Fibroblast of upper back skin (primary cell): Measurements from ENCODE around the gene CMSS1.
"Not testable (repeated sequence)": the region's sequence is repeated elsewhere in the genome, so short reads cannot be mapped to it uniquely, and the experiment has no call there.

Experiments used
- DNase-seq: peaks from one replicate; pipeline ENCODE4 v3.0.0-alpha.2; 2013

The CMSS1 gene

DNA sequence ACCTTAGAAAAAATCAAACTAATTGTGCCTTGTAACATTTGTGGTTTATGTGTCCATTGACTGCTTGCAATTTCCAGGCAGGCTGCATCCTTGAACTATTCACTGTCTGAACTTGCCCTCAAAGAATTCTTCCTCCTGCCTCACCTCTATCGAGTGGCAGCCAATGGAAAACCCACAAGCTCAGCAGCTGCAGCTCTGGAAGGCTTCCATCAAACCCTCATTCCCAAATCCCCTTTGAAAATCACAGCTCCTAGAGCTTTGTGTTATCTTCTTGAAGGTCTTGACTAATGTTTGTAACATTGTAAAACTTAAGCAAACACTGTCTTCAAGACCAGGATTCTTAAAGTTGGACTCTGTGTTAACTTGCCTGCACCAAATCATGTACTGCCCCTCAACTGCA is 215.5 kb downstream of the CMSS1 start:
- DNase-seq, result peak; percentile 97

DNA sequence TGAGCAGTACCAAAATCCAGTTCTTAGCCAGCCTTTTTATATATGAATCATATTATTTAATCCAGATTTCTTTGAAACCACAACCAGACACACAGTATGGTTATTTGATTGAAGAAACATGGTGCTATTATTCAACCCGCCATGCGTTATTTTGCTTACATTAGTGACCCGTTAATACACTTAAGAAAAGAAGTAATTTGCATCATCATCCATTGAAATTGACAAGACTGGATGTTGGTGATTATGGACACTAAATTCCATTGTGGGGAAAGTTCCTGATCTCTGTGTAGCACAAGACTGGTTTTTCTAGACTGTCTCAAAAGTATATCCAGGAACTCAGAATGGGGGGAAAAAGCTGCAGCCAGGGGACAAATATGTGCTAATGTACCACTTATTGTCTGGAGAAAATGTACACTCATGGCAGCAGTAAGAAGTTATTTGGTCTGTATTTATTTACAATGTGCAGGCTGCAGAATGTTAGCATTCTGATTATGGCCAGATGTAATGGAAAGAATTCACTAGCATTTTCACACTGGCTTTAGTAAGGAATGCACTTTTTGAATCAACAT is 216.3 kb downstream of the CMSS1 start:
- peak; percentile 93 for DNase-seq

DNA sequence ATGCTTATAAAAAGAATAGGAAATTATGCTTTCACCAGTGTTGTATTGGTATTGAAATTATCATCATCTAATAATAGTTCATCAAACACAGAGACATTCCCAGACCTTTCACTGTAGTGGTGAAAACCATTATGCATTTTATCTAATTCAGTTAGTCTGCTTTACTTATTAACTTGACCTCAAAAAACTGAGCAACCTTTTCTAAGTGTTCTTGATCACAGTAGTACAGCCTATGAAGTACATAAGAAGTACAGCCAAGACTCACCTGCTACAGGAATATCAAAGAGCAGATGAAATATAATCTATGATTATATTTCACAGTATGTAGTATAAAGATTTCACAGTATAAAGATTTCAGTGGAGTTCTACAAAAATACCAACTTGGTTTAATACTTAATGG is 221.4 kb downstream of the CMSS1 start:
- DNase-seq, result no peak

DNA sequence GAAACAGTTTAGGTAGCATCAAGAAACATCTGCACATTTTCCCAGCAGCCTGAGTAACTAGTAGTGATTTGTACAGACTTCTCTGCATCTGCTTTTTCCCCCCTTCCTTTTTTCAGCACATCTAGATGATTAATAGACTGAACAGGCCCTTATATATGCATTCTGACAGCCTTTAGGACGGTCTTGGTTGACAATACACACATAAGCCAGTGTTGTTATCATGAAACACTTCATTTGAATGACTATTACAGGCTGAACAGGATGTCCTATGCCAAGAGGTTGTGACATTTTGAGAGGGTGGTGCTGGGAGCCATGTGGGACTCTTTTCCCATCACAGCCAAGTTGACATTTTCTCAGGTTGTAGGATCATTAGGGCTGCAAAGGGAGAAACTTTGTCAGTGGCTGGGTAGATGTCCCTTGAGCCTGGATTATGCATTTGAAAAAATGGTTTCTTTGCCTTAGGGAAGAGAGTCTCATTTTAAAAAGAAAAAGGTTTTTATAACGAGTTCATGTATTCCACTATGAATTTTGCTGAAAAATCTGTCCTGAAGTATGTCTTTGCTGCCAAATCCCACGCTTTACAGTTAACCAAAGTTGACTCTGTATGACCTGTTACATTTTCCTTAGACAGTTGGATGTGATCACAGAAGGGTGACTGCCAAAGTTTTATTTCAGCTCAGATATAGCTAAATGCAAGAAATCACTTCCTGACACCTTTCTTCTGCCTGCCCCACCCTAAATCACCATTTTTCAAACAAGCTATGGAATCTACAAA is 223.0 kb downstream of the CMSS1 start:
- peak; percentile 73 for DNase-seq

DNA sequence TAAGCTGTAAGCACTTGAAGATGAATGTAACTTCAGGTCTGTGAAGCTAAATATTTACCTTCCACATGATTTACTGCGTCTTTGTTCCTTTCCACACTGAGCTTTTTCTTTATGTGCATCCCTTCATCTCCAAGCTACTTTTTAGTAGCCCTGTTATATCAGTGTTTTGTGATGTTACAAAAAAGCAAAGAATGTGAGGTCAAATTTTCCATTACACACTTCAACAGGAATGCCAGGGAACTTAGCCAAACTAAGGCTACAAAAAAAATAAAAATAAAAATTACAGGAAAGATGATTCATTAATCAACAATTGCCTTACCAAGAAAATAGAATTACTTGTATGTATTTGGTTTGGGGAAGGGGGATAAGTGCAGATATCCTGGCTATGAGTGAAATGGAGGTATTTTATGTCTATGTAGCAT is 223.7 kb downstream of the CMSS1 start:
- peak; percentile 94 for DNase-seq

DNA sequence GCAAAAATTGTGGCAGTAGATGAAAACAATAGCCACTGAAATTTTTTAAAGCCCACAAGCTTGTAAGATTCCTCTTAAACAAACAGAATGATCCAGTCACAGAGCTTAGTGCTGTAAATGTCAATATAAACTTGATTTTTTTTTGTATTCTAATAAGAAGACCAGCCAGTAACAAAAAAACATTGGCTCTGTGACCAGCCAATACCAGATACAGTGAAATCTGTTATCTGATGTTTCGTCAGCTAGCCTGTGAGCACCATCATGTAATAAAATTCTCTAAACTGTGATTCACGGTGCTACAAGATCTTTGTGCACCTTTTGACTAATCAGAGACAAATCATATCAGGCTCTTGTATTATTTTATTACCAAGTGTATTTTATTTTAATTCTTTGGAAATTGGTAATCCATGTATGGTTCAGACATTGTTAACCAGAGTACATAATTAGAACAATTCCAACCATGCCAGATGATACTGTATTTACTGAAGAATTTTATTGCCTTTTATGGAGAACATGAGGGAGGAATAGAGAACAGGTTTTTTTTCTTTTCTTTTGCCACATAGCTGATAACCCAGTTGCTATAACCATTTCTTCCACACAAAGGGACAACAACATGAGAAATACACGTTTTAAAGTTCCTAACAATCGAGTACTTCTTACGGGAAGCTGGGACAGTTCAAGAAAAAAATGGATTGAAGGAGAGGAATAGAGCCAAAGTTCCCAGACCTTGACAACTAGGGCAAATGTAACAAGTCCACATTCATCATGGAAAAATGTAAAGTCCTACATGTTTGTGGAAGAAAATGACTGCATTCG is 224.7 kb downstream of the CMSS1 start:
- DNase-seq, result peak; percentile 94

DNA sequence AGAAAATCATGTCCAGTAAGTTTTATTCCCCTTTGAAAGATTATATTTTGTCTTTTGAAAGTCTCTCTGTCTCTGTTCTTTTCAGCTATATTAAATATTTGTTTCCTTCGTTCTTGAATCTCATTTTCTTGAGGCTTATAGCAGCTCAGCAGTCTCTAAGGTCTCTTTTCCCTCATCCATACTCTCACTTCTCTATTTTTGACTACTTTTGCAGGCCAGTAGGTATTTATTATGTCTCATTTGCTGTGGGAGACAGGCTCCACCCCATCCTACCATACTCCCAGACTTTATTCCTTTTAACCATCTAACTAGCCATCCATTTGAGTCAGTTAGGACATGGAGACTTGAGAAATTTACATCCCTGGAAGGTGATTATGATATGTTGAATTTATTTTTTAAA is 225.6 kb downstream of the CMSS1 start:
- DNase-seq, result no peak

DNA sequence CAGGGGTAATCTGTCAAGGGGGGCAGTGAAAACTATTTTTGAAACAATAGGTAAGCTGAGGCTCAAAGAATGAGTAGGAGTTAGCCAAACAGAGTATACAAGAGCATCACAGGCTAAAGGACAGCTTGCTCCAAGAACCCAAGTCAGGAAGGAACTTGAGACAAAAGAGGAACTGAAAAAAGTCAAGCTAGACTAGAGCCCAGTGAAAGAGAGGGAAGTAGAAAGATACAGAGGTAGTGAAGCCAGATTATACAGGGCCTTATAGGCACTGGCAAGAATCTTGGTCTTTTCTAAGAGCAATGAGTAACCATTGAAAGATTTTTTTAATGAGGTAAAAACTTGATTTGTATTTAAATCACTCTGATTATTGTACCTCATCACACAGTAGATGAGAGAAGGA is 226.7 kb downstream of the CMSS1 start:
- DNase-seq, result no peak

DNA sequence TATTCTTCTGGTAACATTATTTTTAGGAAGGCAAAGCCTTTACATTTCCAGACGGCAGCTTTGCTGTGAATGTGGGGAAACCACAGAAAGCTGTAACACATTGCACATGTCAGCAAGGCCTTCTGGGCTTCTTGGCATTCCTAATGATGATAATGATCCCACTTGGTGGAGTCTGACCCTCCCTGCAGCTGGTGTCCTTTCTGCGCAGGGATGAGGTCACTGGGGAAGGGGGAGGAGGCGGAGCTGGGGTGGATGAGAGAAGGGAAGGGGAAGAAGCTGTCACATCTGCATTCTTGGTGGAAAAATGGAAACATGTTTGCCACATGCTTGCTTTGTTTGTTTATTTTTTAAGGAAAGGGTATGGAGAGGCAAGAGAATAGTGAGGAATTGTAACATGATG is 228.0 kb downstream of the CMSS1 start:
- DNase-seq, result peak; percentile 99

DNA sequence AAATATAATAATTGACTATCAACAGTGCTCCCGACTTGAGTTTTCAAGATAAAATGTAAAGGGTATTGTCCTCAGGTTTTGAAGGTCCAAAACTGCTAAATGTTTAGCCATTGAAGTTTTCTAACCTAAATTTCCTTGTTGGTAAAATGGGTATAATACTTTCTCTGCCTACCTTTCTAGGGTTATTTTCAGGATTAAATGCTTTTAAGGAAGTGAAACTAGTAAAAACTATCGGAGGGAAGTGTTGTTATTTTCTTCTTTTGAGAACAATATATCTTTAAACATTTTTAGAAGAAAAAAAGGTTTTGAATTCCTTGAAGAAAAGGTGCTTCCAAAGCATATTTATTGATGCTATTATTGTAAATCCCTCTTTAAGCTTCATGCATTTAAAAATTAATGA is 229.3 kb downstream of the CMSS1 start:
- no peak for DNase-seq

DNA sequence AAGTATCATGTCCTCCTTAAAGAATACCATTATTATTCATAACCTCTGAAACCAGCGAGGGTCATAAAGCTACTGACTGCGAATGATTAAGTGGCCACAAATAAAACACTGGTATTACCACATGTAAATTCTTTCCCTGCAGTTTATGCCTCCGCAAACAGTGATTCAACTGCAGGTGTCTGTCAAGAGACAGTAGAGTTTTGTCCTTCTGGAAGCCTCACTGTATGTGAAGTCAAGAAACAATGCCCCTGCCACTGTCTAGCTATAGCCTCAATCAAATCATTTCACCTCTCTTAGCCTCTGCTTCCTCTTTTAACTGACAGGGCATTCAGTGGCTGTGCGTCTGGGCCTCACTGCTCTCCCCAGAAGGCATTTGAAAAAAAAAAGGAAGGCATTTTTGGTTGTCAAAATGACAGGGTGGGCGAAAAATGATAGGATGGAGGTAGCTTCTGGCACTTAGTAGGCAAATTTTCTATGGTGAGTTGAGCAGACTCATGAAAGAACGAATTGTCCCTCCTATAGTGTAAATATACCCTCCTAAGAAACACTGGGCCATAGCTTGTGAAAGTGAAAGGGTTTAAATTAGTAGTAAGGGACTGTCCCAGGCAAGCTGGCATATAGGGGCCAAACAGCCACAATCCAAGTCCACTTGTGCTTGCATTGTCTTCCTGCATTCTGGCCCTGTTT is 229.9 kb downstream of the CMSS1 start:
- DNase-seq, result peak; percentile 96

DNA sequence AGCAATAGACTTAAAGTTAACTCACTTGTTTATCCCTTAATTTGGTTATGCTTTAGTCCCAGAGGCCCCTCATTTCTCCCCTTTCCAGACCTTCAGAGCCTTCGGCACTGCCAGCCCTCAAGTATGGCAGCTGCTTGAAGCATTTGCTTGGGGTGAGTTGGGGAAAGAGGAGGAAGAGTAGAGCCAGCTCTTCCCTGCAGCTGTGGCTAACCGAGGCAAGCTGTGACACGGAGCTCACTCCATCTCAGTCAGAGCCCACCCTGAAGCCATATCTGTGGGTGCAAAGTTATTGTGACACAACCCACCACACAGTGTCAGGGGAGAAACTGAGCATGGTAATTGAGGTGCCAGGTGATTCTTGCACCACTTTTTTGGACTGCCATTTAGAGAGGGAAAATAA is 230.6 kb downstream of the CMSS1 start:
- DNase-seq, result no peak

DNA sequence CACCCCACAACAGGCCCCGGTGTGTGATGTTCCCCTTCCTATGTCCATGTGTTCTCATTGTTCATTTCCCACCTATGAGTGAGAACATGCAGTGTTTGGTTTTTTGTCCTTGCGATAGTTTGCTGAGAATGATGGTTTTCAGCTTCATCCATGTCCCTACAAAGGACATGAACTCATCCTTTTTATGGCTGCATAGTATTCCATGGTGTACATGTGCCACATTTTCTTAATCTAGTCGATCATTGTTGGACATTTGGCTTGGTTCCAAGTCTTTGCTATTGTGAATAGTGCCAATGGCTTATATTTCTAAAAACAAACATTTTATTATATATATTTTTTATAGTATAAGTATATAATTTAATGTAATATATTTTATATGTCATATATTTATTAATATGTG is 233.9 kb downstream of the CMSS1 start:
- DNase-seq, result not testable (repeated sequence)

DNA sequence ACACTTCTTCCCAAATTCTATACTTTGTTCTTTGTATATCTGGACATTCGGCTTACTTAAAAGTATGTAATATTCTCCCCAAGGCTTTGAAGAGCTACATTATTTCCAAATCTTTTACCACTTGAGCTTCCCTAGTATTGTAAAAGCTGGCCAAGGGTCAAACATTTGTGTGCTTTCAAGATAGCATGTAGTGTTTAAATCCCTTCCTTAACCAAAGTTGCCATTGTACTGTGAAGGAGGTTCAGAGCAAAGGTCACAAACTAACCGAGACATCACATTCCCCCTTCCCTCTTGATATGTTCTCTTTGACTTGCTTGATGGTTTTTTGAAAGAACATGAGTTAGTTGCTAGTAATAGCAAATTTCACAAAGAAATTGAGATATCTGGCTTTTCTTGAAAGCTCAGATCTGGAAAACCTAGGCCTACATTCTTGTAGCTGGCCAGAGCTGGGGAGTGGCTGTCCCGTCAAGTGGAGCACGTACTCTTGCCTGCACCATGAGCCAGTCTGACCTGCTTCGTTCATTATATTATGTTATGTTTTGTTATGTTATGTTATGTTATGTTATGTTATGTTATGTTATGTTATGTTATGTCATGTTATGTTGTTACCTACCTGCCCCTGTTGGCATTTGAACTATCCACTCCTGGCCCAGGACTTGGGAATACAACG is 236.4 kb downstream of the CMSS1 start:
- no peak for DNase-seq

DNA sequence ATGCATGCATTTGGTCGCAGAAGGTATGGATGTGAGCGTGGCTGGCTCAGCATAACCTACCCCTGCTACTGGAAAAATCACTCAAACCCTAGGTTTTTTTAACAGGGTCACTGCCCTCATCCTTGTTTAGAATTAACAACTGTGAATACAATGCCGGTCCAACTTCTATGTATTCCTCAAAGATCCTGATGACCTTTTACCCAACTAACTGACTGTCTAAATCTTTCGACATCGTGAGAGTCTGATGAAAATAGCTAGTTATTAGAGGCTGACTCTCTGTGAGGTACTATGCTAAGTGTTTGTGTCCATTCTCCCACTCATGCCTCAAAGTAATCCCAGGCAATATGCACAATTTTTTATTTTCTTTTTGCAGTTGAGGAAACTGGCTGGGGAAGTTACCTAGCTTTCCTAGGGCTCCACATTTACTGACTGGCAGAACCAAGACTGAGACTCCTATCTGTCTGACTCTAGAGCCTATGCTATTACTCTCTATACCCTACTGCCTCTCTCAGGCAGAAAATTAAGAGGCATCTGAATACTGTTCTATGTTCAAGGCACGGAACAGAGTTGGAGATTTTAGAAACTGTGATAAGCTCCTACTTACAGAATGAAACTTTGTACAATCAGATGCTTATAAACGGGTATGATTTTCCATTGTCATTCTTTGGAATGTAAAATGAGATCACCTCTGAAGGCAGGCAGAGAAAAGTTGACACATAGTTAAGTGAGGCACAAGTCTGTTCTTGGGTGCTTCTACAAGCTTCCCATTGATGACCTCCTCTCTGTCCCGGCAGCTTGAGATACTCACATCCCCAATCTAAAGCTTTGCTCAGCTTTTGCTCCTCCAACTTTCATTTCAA is 240.3 kb downstream of the CMSS1 start:
- DNase-seq, result no peak

DNA sequence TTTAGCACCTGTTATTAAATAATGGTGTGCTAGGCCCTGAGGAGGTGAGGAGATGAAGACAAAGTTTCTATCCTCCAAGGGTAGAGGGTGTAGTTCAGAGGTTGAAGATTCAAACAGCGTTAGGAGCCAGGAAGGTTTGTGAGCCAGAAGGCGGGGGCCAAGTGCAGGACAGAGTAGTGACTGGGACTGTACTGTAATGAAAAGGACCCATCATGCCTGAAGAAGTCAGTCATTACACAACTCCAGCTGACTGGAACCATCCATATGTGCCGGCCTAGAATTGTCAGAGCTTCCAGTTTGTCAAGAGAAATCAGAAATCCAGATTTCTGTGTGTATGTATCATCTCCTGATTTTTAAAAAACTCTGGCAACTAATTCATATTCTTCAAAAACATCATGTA is 241.8 kb downstream of the CMSS1 start:
- DNase-seq, result no peak

DNA sequence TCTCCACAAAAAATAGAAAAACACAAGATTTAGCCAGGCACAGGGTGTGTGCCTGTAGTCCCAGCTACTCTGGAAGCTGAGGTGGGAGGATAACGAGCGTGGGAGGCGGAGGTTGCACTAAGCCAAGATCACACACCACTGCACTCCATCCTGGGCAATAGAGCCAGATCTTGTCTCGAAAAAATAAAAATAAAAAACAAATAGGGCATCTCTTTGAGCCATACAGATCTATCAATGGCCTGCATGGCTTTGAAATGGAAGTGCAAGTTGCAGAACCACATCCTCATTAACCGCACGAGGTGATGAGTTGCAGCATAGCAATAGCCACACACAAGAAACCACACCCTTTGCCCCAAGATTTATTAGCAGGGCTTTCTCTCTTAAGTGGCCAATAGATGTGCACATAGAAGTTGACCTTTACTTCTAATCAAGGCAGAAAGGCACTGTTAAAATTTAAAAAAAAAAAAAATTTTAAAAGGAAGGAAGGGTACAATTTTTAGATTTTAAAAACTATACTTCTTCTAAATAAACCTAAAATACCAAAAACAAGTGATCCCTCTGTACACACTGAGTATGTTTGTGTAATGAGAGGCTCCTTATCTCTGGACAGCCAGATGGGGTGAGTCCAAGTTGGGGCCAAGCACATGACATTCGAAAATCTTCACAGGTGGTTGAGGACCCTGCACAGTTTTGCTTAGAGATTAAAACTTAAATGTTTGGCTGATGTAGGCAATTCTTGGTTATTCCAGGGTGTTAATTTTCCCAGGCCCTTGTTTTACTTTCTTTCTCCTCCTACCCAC is 243.2 kb downstream of the CMSS1 start:
- DNase-seq, result no peak

DNA sequence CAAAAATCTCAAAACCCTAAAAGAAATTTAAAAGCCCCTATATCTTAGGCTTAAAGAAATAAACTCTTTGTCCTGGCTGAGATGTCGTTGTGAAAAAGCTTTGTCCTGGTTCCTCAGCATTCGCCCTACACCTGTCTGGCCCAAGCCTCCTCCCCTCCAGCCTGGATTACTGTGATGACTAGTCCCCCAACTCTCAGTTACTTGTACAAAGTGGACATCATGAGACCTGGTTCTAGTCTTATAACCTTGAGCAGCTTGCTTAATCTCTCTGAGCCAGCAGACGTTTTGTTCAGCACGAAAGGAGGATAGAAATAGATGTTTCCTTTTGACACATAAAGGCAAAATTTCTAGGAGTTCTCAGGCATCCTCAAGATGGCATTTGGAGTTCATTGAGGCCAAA is 245.0 kb downstream of the CMSS1 start:
- no peak for DNase-seq

DNA sequence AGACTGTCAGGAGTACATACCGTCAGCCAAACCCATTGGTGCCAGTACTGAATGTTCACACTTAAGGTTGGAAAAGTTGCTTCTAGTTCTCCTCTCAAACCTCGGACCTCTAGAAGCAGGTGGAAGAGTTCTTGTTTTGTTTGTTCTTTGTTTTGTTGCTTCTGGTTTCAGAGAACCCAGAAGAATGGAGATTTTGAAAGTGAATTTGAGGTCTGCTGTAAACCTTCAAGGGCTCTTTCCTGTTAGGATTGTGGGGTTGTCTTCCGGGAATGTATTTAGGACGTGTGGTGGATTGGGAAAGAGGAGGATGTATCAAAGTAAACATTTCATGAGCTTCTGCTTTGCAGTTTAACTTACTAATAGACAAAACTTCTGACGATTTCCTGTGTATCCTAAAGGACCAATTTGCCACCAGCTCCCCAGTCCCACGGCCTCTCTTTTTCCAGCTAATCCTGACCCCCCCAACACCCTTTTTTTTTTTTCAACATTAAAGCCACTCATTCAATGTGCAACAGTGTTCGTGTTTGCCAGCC is 246.3 kb downstream of the CMSS1 start:
- DNase-seq, result peak; percentile 52

DNA sequence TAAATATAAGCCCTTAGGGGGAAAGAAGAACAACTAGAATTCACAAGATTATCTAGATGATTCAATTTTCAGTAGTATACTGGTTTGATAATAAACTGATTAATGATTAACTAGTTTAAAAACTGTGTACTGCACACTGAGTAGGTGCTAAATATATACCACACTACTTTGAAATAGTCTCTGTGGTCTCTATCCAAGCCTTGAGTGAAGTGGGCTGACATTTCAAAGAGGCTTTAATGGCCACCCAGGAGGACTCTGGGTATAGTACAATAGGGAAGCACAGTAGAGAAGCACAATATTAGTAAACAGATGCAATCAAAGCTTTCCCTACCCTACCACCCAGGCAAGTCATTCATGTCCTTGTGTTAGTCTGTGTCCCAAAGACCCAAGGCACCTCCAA is 249.9 kb downstream of the CMSS1 start:
- DNase-seq, result no peak

DNA sequence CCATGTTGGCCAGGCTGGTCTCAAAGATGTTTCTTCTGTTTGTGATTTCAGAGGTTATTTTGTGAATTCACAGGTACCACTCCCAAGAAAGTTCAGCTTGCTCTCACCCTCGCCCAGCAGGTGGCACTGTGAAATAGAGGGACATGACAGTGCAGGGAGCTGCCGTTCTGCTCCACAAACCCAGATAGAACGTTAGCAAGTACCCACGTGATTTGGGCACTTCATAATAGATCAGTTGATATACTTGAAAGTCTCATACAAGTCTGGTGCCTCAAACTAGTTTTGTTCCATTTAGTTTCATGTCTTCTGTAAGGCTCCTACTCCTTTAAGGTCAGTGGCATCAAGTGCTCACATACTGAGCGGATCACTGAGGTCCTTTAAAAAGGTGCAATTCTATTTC is 251.2 kb downstream of the CMSS1 start:
- DNase-seq, result peak; percentile 76
